Activated naive CD8-positive, alpha-beta T cell treated with anti-CD3 and anti-CD28 coated beads, Interleukin-2, amount 50 U/mL, for 24 hours (primary cell): Measurements from ENCODE around the gene CIRBP.
A peak's percentile ranks its signal among the peaks of the same experiment; 100 is the strongest.

ENCODE experiments used
- ATAC-seq: fragments of 150-1000 bp; cut with Tn5 transposase; one replicate; pipeline ENCODE4 v1.10.0; 2021
- DNase-seq: peaks from one replicate; pipeline ENCODE4 v3.0.0; 2021
- H3K27ac Mint-ChIP-seq: one replicate; pipeline ENCODE4 v1.8.0; 2021; ENCODE audit warnings: mild to moderate bottlenecking, mixed read lengths
- H3K27me3 Mint-ChIP-seq: one replicate; pipeline ENCODE4 v1.8.0; 2021; ENCODE audit warnings: mixed read lengths
- H3K36me3 Mint-ChIP-seq: one replicate; pipeline ENCODE4 v1.8.0; 2021; ENCODE audit warnings: low read depth, mixed read lengths
- H3K4me1 Mint-ChIP-seq: one replicate; pipeline ENCODE4 v1.8.0; 2021; ENCODE audit warnings: mixed read lengths
- H3K4me3 Mint-ChIP-seq: one replicate; pipeline ENCODE4 v1.8.0; 2021; ENCODE audit warnings: mild to moderate bottlenecking, moderate library complexity, mixed read lengths
- H3K9me3 Mint-ChIP-seq: one replicate; pipeline ENCODE4 v1.8.0; 2021; ENCODE audit warnings: mixed read lengths

Gene CIRBP

GRCh38 chr19:1262623-1263123 lies 6.5 kb upstream of the CIRBP start:
- H3K27ac Mint-ChIP-seq: peak overlapping the region; percentile 35
- ATAC-seq (no peak), DNase-seq (no peak)
- H3K27me3 Mint-ChIP-seq: no peaks in the 10 kb centered on the region
- peaks cover 64% of the 10 kb centered on the region for H3K4me1 Mint-ChIP-seq
- peak overlapping the region; percentile 71 for H3K4me3 Mint-ChIP-seq
- H3K9me3 Mint-ChIP-seq: no peaks in the 10 kb centered on the region
- H3K36me3 Mint-ChIP-seq: peaks cover 4% of the 10 kb centered on the region

GRCh38 chr19:1263188-1263587 lies 5.9 kb upstream of the CIRBP start:
- H3K27me3 Mint-ChIP-seq: no peaks in the 10 kb centered on the region
- DNase-seq (no peak), ATAC-seq (no peak)
- H3K4me1 Mint-ChIP-seq: peaks cover 64% of the 10 kb centered on the region
- H3K9me3 Mint-ChIP-seq: no peaks in the 10 kb centered on the region
- peak overlapping the region; percentile 71 for H3K4me3 Mint-ChIP-seq
- peak overlapping the region; percentile 72 for H3K27ac Mint-ChIP-seq
- peaks cover 2% of the 10 kb centered on the region for H3K36me3 Mint-ChIP-seq

- H3K27ac Mint-ChIP-seq: peak overlapping the region; percentile 60
- no peaks in the 10 kb centered on the region for H3K9me3 Mint-ChIP-seq
- H3K4me1 Mint-ChIP-seq: peaks cover 59% of the 10 kb centered on the region
- no peak for DNase-seq
- H3K27me3 Mint-ChIP-seq: no peaks in the 10 kb centered on the region
- H3K4me3 Mint-ChIP-seq: peak overlapping the region; percentile 21
- H3K36me3 Mint-ChIP-seq: peaks cover 5% of the 10 kb centered on the region
- ATAC-seq: no peak
Measured at GRCh38 chr19:1264801-1265614, 4.1 kb upstream of the CIRBP start.

GRCh38 chr19:1265615-1266128 lies 3.5 kb upstream of the CIRBP start:
- peaks cover 12% of the 10 kb centered on the region for H3K36me3 Mint-ChIP-seq
- H3K4me1 Mint-ChIP-seq: peaks cover 65% of the 10 kb centered on the region
- H3K27ac Mint-ChIP-seq: peak overlapping the region; percentile 60
- DNase-seq: peak; percentile 62
- H3K27me3 Mint-ChIP-seq: no peaks in the 10 kb centered on the region
- peak overlapping the region; percentile 54 for H3K4me3 Mint-ChIP-seq
- H3K9me3 Mint-ChIP-seq: no peaks in the 10 kb centered on the region
- peak; percentile 11 for ATAC-seq

- H3K4me3 Mint-ChIP-seq: peak overlapping the region; percentile 54
- no peaks in the 10 kb centered on the region for H3K27me3 Mint-ChIP-seq
- peaks cover 71% of the 10 kb centered on the region for H3K4me1 Mint-ChIP-seq
- no peaks in the 10 kb centered on the region for H3K9me3 Mint-ChIP-seq
- ATAC-seq: peak; percentile 27
- peaks cover 18% of the 10 kb centered on the region for H3K36me3 Mint-ChIP-seq
- H3K27ac Mint-ChIP-seq: peak overlapping the region; percentile 60
- peak; percentile 91 for DNase-seq
Measured at GRCh38 chr19:1266129-1266915, 2.8 kb upstream of the CIRBP start.

- H3K4me3 Mint-ChIP-seq: peak overlapping the region; percentile 60
- no peaks in the 10 kb centered on the region for H3K9me3 Mint-ChIP-seq
- peaks cover 25% of the 10 kb centered on the region for H3K36me3 Mint-ChIP-seq
- peaks cover 72% of the 10 kb centered on the region for H3K4me1 Mint-ChIP-seq
- H3K27ac Mint-ChIP-seq: peak overlapping the region; percentile 35
- DNase-seq (peak; percentile 85), ATAC-seq (no peak)
- no peaks in the 10 kb centered on the region for H3K27me3 Mint-ChIP-seq
Measured at GRCh38 chr19:1266916-1267476, 2.1 kb upstream of the CIRBP start.

GRCh38 chr19:1267477-1268225 lies 1.5 kb upstream of the CIRBP start:
- no peak for DNase-seq
- no peaks in the 10 kb centered on the region for H3K27me3 Mint-ChIP-seq
- ATAC-seq: no peak
- peaks cover 30% of the 10 kb centered on the region for H3K36me3 Mint-ChIP-seq
- peak overlapping the region; percentile 66 for H3K4me3 Mint-ChIP-seq
- H3K27ac Mint-ChIP-seq: peak overlapping the region; percentile 89
- H3K4me1 Mint-ChIP-seq: peaks cover 74% of the 10 kb centered on the region
- no peaks in the 10 kb centered on the region for H3K9me3 Mint-ChIP-seq

- H3K27me3 Mint-ChIP-seq: no peaks in the 10 kb centered on the region
- H3K4me3 Mint-ChIP-seq: peak overlapping the region; percentile 66
- ATAC-seq: no peak
- H3K27ac Mint-ChIP-seq: peak overlapping the region; percentile 89
- peaks cover 72% of the 10 kb centered on the region for H3K4me1 Mint-ChIP-seq
- DNase-seq: no peak
- no peaks in the 10 kb centered on the region for H3K9me3 Mint-ChIP-seq
- peaks cover 36% of the 10 kb centered on the region for H3K36me3 Mint-ChIP-seq
Measured at GRCh38 chr19:1268226-1269064, 687 bp upstream of the CIRBP start.

GRCh38 chr19:1269478-1270212 lies 513 bp downstream of the CIRBP start:
- Mint-ChIP-seq H3K9me3 (no peaks in the 10 kb centered on the region), H3K27ac (peak overlapping the region; percentile 96), H3K27me3 (no peaks in the 10 kb centered on the region), H3K36me3 (peaks cover 45% of the 10 kb centered on the region), H3K4me3 (peak overlapping the region; percentile 95), H3K4me1 (peaks cover 76% of the 10 kb centered on the region)
- DNase-seq (peak; percentile 88), ATAC-seq (peak; percentile 12)

- Mint-ChIP-seq H3K4me3 (peak overlapping the region; percentile 95), H3K27ac (peak overlapping the region; percentile 96), H3K4me1 (peaks cover 72% of the 10 kb centered on the region), H3K27me3 (no peaks in the 10 kb centered on the region), H3K9me3 (no peaks in the 10 kb centered on the region), H3K36me3 (peaks cover 44% of the 10 kb centered on the region)
- DNase-seq (no peak), ATAC-seq (no peak)
Measured at GRCh38 chr19:1270213-1270853, 1.2 kb downstream of the CIRBP start.

- peaks cover 44% of the 10 kb centered on the region for H3K36me3 Mint-ChIP-seq
- ATAC-seq: no peak
- H3K27me3 Mint-ChIP-seq: no peaks in the 10 kb centered on the region
- H3K4me3 Mint-ChIP-seq: peak overlapping the region; percentile 95
- H3K4me1 Mint-ChIP-seq: peaks cover 67% of the 10 kb centered on the region
- no peak for DNase-seq
- H3K9me3 Mint-ChIP-seq: no peaks in the 10 kb centered on the region
- H3K27ac Mint-ChIP-seq: peak overlapping the region; percentile 96
Measured at GRCh38 chr19:1270854-1271527, 1.9 kb downstream of the CIRBP start.
